Measurements from ENCODE around the gene PRPF40B. TPM values are rescaled to one million over a fixed set of nuclear protein-coding genes. Genes with fewer than 3 reads are reported as not detected.

The PRPF40B gene
- total and polyA plus RNA-seq, 12 donors, result 7.2 to 125 (median 24.8) TPM

DNA sequence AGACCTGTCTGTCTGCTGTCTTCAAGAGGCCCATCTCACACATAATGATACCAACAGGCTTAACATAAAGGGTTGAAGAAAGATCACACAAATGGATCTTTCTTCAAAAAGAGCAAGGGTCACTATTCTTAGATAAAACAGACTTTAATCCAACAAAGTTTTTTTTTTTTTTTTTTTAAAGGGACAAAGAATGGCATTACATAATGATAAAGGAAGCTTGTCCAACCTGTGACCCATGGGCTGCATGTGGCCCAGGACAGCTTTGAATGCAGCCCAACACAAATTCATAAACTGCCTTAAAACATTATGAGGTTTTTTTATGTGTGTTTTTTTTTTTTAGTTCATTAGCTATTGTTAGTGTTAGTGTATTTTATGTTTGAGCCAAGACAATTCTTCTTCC, 11.2 kb upstream of the PRPF40B start:
- H3K27me3 ChIP-seq, result no peaks in the 10 kb centered on the region
- no peak for TF ChIP-seq POLR2A (IDR thresholded peaks at IDR 0.05)
- TF ChIP-seq, protein P1, sequence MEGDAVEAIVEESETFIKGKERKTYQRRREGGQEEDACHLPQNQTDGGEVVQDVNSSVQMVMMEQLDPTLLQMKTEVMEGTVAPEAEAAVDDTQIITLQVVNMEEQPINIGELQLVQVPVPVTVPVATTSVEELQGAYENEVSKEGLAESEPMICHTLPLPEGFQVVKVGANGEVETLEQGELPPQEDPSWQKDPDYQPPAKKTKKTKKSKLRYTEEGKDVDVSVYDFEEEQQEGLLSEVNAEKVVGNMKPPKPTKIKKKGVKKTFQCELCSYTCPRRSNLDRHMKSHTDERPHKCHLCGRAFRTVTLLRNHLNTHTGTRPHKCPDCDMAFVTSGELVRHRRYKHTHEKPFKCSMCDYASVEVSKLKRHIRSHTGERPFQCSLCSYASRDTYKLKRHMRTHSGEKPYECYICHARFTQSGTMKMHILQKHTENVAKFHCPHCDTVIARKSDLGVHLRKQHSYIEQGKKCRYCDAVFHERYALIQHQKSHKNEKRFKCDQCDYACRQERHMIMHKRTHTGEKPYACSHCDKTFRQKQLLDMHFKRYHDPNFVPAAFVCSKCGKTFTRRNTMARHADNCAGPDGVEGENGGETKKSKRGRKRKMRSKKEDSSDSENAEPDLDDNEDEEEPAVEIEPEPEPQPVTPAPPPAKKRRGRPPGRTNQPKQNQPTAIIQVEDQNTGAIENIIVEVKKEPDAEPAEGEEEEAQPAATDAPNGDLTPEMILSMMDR (IDR thresholded peaks at IDR 0.05), result no peak
- DNase-seq, result no peak
- intact Hi-C loops (cut with DNase I), result no loop called here
- H3K4me3 ChIP-seq, result no peak overlapping the region
- H3K9me3 ChIP-seq (replicated peaks in 1 of 3), result no peaks in the 10 kb centered on the region
- no peak overlapping the region for H3K27ac ChIP-seq
- H3K36me3 ChIP-seq (replicated peaks in 1 of 2), result no peaks in the 10 kb centered on the region
- peaks cover 0 to 2% of the 10 kb centered on the region in 2 donors for H3K4me1 ChIP-seq (replicated peaks in 1 of 2)

DNA sequence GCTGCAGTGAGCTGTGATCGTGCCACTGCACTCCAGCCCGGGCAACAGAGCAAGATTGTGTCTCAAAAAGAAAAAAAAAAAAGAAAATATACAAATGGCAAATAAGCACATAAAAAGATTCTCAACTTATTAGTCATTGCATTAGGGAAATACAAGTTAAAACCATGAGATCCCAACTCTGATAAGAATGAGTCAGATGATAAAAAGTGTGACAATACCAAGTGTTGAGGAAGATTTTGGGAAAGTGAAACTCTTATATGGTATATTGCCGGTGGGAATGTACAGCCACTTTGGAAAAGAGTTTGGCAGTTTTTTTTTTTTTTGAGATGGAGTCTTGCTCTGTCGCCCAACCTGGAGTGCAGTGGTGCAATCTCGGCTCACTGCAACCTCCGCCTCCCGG, 7.6 kb upstream of the PRPF40B start:
- Histone ChIP-seq H3K27me3 (no peaks in the 10 kb centered on the region), H3K27ac (no peak overlapping the region), H3K4me1 (replicated peaks in 1 of 2) (no peaks in the 10 kb centered on the region), H3K9me3 (replicated peaks in 1 of 3) (no peaks in the 10 kb centered on the region), H3K4me3 (no peak overlapping the region), H3K36me3 (replicated peaks in 1 of 2) (no peaks in the 10 kb centered on the region)
- WGBS, 4 donors, result 81 to 86% (median 85%) methylated on average over 7 of the region's 7 CpGs
- no peak for DNase-seq
- TF ChIP-seq, protein P1 (IDR thresholded peaks at IDR 0.05), result no peak
- no peak for TF ChIP-seq POLR2A (IDR thresholded peaks at IDR 0.05)
- intact Hi-C loops (cut with DNase I), result no loop called here

DNA sequence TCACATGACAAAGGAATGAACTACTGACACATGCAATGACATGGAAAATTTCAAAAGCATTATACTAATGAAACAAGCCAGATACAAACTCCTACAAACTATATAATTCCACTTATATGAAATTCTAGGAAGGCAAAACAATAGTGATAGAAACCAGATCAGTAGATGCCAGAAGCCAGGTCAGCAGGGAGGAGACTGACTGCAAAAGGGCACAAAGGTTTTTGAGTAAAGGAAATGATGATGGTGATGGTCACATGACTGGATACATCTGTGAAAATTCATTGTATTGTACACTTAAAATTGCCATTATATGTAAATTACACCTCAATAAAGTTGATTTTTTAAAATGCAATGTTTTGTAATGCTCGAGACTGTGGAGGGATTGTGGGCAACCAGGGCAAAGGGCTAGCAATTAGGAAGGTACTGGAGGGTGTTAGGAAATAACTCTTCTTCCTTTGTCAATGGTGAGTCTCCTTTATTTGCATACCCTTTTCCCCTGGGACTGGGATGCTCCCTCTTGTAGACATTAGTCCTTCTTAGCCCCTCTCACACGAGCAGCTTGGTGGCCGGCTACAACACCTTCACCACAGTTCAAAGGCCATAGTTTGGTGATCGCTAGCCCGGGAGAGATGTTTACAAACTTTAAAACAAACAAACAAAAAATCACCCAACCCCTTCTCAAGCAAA, 6.7 kb upstream of the PRPF40B start:
- no peaks in the 10 kb centered on the region for H3K27me3 ChIP-seq
- no peaks in the 10 kb centered on the region for H3K9me3 ChIP-seq (replicated peaks in 1 of 3)
- no peak for DNase-seq
- H3K27ac ChIP-seq, result no peak overlapping the region
- H3K4me1 ChIP-seq (replicated peaks in 1 of 2), result peaks cover 2 to 3% of the 10 kb centered on the region in 2 donors
- H3K4me3 ChIP-seq, result no peak overlapping the region
- no peaks in the 10 kb centered on the region for H3K36me3 ChIP-seq (replicated peaks in 1 of 2)
- intact Hi-C loops (cut with DNase I), result no loop called here
- TF ChIP-seq POLR2A (IDR thresholded peaks at IDR 0.05), result no peak
- TF ChIP-seq, protein P1 (IDR thresholded peaks at IDR 0.05), result no peak
- WGBS, 4 donors, result 73 to 82% (median 77%) methylated on average over 5 of the region's 5 CpGs

DNA sequence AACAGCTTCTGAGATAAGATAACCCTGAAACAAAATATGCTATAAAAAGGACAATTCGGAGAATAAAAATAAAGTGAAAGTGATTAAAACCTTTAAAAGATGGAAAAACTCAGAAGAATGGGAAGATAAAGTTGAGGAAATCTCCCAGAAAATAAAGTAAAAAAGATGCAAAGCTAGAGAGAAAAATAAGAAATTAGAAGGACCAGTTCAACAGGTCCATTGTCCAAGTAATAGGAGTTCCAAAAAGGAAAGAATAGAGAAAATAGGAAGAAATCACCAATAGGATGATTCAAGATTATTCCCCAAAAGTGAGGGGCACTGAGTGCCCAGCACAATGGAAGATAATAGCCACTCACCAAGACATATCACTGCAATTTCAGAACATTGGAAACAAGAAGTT, 4.8 kb upstream of the PRPF40B start:
- Histone ChIP-seq H3K4me3 (no peak overlapping the region), H3K4me1 (replicated peaks in 1 of 2) (peaks cover 13% of the 10 kb centered on the region in 2 donors), H3K27me3 (no peaks in the 10 kb centered on the region), H3K27ac (no peak overlapping the region), H3K36me3 (replicated peaks in 1 of 2) (no peaks in the 10 kb centered on the region), H3K9me3 (replicated peaks in 1 of 3) (no peaks in the 10 kb centered on the region)
- no peak for DNase-seq
- TF ChIP-seq POLR2A (IDR thresholded peaks at IDR 0.05), result no peak
- TF ChIP-seq, protein P1 (IDR thresholded peaks at IDR 0.05), result no peak
- intact Hi-C loops (cut with DNase I), result no loop called here
- WGBS, 4 donors, result 21 to 40% (median 32%) methylated on average over 1 of the region's 1 CpG

All from adrenal gland (tissue), 12 donors.